Ishikawa (cell line): Measurements from ENCODE around the gene PIK3C2G.

Experiments used
- CEBPB ChIP-seq: IDR thresholded peaks from 2 replicates; pipeline ENCODE4 v1.6.1; 2012
- EGR1 ChIP-seq: IDR thresholded peaks from 2 replicates; pipeline ENCODE4 v1.6.1; 2012
- EP300 ChIP-seq: IDR thresholded peaks from 2 replicates; pipeline ENCODE4 v1.6.1; 2012; ENCODE audit warnings: borderline replicate concordance
- FOXM1 ChIP-seq: IDR thresholded peaks from 2 replicates; pipeline ENCODE4 v1.6.1; 2012; ENCODE audit warnings: low read depth, borderline replicate concordance
- MAX ChIP-seq: IDR thresholded peaks from 2 replicates; pipeline ENCODE4 v1.6.1; 2012
- RAD21 ChIP-seq: IDR thresholded peaks from 2 replicates; pipeline ENCODE4 v1.6.1; 2012; ENCODE audit warnings: low read depth
- REST ChIP-seq: IDR thresholded peaks from 2 replicates; pipeline ENCODE4 v1.6.1; 2012; ENCODE audit warnings: low read depth, mild to moderate bottlenecking
- TAF1 ChIP-seq: IDR thresholded peaks from 2 replicates; pipeline ENCODE4 v1.6.1; 2012; ENCODE audit warnings: low read depth, mild to moderate bottlenecking
- TCF12 ChIP-seq: IDR thresholded peaks from 2 replicates; pipeline ENCODE4 v1.6.1; 2012; ENCODE audit warnings: low read depth
- TEAD4 ChIP-seq: IDR thresholded peaks from 2 replicates; pipeline ENCODE4 v1.6.1; 2012
- USF1 ChIP-seq: IDR thresholded peaks from 2 replicates; pipeline ENCODE4 v1.6.1; 2012
- YY1 ChIP-seq: IDR thresholded peaks from 2 replicates; pipeline ENCODE4 v1.6.1; 2012; ENCODE audit warnings: low read depth

- TF ChIP-seq REST, result no peak
- TF ChIP-seq EP300, result no peak
- TF ChIP-seq YY1, result no peak
- TF ChIP-seq TAF1, result no peak
- no peak for TF ChIP-seq FOXM1
- no peak for TF ChIP-seq EGR1
- TF ChIP-seq TEAD4, result no peak
- TF ChIP-seq TCF12, result no peak
- no peak for TF ChIP-seq USF1
- TF ChIP-seq RAD21, result no peak
- TF ChIP-seq MAX, result no peak
- TF ChIP-seq CEBPB, result no peak
Measured at GRCh38 chr12:18394742-18395141, 133.4 kb downstream of the PIK3C2G start.
